Measurements from ENCODE around the gene SORCS1.

GRCh38 chr10:106540645-106541044 lies 623.9 kb downstream of the SORCS1 start:
- no peak for TF ChIP-seq CTCF (IDR thresholded peaks at IDR 0.05)
- TF ChIP-seq POLR2A (IDR thresholded peaks at IDR 0.05) = no peak

Data from right lobe of liver (tissue), 4 donors.